ENCODE data around the gene STRBP.

The STRBP gene

DNA sequence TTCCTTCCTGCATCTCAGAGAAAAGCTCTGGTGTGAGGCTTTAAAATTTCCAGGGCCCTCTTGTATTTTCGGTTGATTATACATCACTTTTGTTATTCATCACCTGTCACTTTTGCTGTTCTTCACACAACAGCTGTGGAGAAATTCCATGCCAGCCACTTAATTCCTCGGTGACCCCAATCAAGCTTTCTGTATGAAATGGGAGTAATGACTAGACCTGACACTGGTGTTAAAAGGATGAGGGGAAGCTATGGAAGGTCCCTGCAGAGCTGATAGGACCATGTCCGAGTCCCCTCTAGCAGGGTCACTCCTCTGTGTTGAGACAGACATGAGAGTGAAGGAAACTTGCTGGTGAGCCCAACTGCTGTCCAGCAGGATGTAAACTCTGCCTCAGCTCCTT, 175.2 kb downstream of the STRBP start:
- DNase-seq (ENCODE audit: insufficient read length, low spot score) (no peak), FAIRE-seq (no peak)
- TF ChIP-seq, protein P1, sequence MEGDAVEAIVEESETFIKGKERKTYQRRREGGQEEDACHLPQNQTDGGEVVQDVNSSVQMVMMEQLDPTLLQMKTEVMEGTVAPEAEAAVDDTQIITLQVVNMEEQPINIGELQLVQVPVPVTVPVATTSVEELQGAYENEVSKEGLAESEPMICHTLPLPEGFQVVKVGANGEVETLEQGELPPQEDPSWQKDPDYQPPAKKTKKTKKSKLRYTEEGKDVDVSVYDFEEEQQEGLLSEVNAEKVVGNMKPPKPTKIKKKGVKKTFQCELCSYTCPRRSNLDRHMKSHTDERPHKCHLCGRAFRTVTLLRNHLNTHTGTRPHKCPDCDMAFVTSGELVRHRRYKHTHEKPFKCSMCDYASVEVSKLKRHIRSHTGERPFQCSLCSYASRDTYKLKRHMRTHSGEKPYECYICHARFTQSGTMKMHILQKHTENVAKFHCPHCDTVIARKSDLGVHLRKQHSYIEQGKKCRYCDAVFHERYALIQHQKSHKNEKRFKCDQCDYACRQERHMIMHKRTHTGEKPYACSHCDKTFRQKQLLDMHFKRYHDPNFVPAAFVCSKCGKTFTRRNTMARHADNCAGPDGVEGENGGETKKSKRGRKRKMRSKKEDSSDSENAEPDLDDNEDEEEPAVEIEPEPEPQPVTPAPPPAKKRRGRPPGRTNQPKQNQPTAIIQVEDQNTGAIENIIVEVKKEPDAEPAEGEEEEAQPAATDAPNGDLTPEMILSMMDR (IDR thresholded peaks at IDR 0.05; ENCODE audit: insufficient read depth, missing control alignments) = no peak

DNA sequence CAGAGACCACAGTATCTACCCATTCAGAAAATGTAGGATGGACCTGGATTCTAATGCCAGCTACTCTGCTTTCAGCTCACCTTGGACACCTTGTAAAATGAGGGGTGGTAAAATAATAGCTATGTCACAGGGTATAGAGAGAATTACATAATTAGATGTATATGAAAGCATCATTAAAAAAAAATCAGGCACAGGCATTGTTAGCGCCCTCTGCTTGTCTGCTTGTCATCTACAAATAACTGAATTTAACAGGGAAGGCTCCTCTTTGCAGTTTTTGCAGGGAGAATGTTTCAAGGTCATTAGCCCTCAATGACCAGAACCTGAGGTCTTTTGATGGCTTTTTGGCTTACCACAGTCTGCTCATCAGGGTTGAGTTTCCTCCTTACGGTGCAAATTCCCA, 176.9 kb downstream of the STRBP start:
- TF ChIP-seq, protein P1 (IDR thresholded peaks at IDR 0.05; ENCODE audit: insufficient read depth, missing control alignments) = peak; percentile 24
- DNase-seq (ENCODE audit: insufficient read length, low spot score) = no peak
- FAIRE-seq = no peak

DNA sequence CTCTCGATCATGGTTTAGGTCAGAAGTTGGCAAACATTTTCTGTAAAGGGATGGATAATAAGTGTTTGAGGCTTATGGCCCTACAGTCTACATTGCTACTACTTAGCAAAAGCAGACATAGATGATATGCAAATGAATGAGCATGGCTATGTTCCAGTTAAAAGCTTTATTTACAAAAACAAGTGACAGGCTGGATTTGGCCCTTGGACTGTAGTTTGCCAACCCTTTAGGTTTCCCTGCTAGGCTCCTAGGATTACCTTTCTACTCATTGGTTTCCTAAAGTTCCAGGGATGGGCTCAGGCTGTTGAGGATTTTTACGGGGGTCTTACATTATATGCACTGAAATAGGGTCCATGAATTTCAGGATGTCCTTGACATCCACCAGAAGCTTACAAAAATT, 177.4 kb downstream of the STRBP start:
- no peak for DNase-seq (ENCODE audit: insufficient read length, low spot score)
- TF ChIP-seq, protein P1 (IDR thresholded peaks at IDR 0.05; ENCODE audit: insufficient read depth, missing control alignments) = no peak
- no peak for FAIRE-seq

DNA sequence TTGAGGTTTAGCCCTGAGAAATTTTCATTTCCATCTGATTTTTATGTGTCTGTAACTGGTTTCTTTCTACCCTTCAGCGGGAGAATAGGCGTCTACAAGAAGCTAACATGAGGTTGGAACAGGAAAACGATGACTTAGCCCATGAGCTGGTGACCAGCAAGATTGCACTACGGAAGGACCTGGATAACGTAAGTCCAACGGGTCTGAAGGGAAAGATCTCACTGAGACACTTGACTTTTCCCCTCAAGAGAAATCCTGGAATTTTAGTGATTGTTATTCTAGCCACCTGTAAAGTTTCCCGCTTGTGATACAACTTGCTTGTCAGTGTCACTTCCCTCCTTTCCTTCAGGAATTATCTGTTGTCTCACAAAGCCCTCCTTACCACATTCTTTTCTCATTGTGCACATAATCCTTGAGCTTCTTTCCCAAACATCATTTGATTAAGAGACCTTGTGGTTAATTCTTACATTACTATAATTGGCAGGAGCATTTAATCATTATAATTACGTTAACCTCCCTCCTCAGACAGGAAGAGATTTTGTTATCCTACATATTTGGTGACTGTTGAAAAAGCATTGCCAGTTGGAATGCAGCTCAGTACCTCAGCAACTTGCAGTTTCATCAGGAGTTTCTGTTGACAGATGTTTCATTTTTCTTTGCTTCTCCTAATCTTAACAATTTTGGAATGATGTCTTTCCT, 178.0 kb downstream of the STRBP start:
- FAIRE-seq = peak; percentile 95
- TF ChIP-seq, protein P1 (IDR thresholded peaks at IDR 0.05; ENCODE audit: insufficient read depth, missing control alignments) = no peak
- no peak for DNase-seq (ENCODE audit: insufficient read length, low spot score)

DNA sequence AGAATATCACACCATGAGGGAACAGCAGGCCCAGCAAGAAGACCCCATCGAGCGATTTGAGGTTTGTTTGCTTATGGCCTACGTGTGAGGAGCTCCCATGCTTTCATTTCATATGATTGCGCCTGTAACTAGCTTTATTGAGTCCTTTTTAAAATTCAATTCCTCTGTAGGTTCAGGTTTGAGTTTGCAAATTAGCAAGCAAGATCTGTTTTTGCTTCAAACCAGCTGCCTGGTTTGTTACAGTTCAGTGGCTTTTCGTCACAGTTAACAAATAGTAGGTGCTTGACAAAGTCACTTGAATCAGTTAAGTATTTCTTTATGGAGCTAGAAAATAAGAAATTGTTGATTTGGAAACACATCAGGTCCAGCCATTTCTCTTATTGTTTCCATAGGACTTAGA, 178.6 kb downstream of the STRBP start:
- FAIRE-seq (no peak), DNase-seq (ENCODE audit: insufficient read length, low spot score) (no peak)
- TF ChIP-seq, protein P1 (IDR thresholded peaks at IDR 0.05; ENCODE audit: insufficient read depth, missing control alignments) = no peak

DNA sequence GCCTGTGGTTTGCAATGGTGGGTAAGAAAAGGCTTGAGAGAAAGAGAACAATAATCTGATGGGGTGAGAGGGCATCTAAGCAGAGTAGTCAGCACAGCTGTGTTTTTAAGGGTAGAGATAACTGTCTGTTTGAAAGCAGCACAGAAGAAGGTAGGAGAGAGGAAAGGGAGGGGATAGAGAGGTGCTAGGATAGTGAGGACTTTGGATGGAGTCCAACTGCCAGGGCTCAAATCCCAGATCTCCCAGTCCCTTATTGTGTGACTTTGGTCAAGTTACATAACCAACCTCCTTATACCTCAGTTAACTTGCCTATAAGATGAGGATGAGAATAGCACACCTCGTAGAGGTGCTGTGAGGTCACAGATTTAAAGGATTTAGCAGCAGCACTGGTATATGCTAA, 179.3 kb downstream of the STRBP start:
- FAIRE-seq = no peak
- TF ChIP-seq, protein P1 (IDR thresholded peaks at IDR 0.05; ENCODE audit: insufficient read depth, missing control alignments) = no peak
- DNase-seq (ENCODE audit: insufficient read length, low spot score) = no peak

DNA sequence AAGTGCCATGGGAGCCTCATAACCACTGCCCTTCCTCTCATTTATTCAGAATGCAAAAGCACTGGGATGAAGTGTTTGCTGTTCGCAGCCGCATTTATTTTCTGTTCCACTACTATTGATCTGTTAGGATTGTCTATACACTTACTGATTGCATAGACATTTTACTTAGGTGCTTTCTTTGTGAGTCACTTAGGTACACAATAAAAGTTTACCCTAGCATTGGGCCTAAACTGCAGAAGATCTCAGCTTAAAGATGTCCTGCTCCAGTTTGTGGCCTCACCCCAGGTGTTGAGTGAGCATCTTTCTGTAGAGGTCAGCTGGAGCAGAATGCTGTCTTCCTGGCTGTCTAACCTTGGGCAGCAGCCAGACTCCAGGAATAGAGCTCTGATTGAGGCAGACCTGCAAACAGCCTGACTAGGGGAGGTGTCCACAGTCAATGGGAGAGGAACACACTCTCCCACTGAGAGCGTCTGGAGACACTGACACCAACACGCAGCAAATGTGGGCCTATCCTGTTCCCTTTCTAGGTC, 181.0 kb downstream of the STRBP start:
- FAIRE-seq = no peak
- DNase-seq (ENCODE audit: insufficient read length, low spot score) = no peak
- TF ChIP-seq, protein P1 (IDR thresholded peaks at IDR 0.05; ENCODE audit: insufficient read depth, missing control alignments) = no peak
